Brain pericyte (primary cell): ENCODE data around the gene ANO9.
"Not testable (repeated sequence)": the region's sequence is repeated elsewhere in the genome, so short reads cannot be mapped to it uniquely, and the experiment has no call there.

Experiments used
- DNase-seq: peaks from one replicate; pipeline ENCODE4 v3.0.0-alpha.2; 2012; ENCODE audit warnings: low read depth, low spot score

ANO9 gene

DNA sequence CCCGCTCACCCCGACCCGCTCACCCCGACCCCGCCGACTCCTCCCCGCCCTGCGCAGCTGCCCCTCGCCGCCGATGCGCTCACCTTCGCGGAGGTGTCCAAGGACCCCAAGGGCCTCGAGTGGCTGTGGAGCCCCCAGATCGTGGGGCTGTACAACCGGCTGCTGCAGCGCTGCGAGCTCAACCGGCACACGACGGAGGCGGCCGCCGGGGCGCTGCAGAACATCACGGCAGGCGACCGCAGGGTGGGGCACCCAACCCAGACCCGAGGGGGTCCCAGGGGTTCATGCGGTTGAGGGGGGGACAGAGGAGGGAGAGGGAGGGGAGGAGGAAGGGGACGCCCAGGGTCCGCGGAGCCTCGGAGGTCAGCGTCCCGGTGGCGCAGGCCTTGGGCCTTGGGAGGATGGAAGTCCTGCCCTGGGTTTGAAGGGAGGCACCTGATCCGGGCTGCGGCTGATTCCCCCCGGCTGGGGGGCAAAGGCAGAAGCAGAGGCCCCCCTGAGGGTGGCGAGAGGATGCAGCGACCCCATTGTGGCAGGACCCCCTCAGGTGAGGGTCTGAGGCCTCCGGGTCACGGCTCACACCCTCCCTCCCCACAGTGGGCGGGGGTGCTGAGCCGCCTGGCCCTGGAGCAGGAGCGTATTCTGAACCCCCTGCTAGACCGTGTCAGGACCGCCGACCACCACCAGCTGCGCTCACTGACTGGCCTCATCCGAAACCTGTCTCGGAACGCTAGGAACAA, 38.6 kb downstream of the ANO9 start:
- DNase-seq = no peak

- not testable (repeated sequence) for DNase-seq
Measured at GRCh38 chr11:401196-401595, 40.6 kb downstream of the ANO9 start.

DNA sequence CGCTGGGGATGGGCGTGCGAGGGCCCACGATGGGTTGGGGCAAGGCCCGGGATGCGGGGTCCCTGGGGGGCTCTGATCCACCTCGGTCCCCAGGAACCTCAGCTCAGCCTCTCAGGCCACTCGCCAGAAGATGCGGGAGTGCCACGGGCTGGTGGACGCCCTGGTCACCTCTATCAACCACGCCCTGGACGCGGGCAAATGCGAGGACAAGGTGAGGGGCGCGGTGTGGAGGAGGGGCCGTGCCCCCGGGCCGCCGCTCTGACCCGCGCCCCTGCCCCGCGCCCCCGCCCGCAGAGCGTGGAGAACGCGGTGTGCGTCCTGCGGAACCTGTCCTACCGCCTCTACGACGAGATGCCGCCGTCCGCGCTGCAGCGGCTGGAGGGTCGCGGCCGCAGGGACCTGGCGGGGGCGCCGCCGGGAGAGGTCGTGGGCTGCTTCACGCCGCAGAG, 41.5 kb downstream of the ANO9 start:
- no peak for DNase-seq

GRCh38 chr11:399731-400211, 42.0 kb downstream of the ANO9 start:
- DNase-seq = no peak

- DNase-seq = no peak
Measured at GRCh38 chr11:398826-399225, 43.0 kb downstream of the ANO9 start.

- no peak for DNase-seq
Measured at GRCh38 chr11:396948-397548, 44.8 kb downstream of the ANO9 start.

- DNase-seq = no peak
Measured at GRCh38 chr11:396511-396947, 45.3 kb downstream of the ANO9 start.

DNA sequence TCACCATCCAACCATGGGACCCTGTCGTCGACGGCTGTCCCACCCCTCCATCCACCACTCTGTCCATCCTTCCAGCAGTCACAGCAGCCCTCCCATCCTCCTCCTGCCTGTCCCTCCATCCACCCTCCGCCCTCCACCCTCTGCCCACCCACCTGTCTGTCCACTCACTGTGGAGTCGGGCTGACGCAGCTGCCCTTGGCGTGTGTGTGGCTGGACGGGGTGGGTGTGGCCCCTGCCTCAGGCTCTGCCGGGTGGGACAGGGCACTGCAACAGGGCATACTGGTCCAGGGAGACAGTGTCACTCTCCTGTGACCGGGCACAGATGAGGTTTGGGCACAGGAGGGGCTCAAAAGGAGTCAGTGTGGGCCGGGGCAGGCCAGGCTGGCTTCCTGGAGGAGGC, 45.9 kb downstream of the ANO9 start:
- DNase-seq = no peak

DNA sequence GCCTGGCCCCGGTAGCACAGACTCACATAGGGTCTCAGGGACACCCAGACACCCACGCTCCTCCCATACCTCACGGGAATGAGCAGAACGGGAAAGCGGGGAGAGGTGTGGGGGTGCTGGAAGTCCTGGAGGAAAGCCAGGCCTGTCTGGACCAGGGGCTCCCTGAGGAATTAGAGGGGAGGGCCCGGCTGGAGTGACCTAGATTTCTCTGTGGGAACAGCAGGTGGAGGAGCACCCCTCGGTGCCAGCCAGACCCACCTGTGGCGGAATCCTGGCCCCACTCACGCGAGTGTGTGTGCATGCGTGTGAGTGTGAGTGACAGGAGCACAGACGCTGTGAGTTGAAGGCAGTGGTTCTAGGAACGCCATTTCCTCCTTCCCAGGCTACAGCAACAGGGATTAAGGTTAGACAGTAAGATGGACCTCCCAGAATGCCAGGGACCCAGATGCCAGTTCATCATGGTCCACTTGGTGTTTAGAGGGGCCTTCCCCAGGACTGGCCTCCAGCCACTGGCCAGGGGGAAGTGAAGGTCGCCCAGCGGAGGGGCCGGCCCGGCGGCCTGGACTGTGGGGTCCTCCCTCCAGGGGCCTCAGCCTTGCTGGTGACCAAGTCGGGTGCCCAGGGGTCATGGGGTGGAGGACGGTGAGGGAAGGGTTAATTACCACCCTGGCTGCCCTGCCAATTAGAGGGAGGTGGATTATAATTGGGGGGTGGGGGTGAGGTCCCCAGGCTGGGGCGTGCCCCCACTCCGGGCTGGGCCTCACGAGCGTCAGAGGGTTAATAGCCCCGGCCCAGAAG, 46.8 kb downstream of the ANO9 start:
- DNase-seq = no peak

GRCh38 chr11:394034-394857, 47.6 kb downstream of the ANO9 start, which contains the start of gene PKP3:
Gene PKP3, plus strand, starts transcription at chr11:394209. Its CDS starts 84 bp downstream, at chr11:394293.
- no peak for DNase-seq

DNA sequence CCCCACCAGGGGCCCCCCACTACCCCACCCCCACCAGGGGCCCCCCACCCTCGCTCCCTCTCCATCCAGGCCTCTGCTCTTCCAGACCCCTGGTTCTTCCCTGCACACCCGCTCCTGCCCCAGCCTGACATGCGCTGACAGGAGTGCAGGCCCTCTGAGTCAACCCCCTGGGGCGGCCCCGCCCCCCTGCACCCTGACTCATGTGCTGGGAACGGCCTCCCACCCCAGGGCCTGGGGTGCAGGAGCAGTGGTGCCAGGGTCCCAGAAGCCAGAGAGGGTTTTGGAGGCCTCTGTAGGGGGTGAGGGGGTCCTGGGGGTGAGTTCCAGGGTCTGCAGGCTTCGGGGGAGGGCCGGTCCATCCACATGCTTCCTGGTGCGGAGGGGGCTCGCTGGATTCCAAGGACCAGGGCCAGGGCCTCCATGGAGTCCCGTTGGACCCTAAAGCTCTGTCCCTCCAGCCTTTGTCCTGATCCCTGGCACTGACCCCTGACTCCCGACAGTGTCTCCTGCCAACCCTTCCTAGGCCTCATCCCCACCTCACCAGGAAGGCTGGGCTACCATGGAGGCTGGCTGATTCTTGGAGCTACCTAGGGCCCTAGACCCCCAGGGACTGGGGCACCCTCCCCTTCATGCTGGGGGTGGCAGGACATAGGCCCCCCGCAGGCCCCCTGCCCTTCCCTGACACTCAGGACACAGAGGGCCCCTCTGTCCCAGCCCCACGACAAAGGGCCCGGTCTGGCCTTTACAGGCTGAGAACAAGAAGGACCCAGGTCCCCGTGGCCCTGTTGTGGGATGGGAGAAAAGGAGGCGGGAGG, 48.4 kb downstream of the ANO9 start:
- DNase-seq = no peak

GRCh38 chr11:392102-392777, 49.6 kb downstream of the ANO9 start:
- no peak for DNase-seq

DNA sequence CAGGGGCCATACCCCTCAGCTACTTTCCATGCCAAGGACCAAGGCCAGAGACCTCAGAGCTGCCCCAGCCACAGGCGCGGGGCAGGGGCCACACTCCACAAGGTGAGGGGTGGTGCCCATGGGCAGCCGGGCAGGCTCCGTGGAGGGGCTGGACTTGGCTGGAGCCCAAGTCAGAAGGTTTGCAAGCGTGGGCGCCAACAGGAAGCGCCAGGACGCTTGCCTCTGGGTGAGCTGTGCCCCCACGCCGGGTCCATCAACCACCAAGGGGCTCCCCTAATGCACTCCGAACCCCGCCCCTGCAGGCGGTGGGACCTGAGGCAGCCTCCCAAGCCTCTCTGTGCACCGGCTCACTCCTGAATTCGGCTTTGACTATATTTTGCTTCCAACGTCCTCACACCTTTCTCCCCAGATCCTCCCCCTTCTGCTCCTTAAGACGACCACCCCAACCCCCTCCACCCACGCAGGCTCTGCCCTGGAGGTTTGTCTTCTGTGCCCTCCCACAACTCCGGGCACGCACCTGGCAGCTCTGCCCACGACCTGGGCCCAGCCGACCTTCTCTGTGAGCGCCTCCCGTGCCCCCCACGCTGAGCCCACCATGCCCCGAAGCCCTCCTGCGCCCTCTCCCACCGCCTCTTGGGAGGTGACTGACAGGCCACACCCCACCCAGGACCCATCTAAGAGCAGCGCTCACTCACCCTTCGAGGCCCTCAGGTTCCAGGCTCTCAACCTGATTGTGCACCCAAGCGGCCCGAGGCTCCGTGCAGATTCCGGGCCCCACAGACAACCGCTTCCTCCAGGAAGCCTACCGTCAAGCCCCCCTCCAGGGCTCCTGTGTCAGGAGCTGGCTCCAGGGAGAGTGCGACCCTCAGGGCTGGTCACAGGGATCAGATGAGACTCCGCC, 50.4 kb downstream of the ANO9 start:
- DNase-seq = no peak

GRCh38 chr11:390175-390574, 51.6 kb downstream of the ANO9 start:
- no peak for DNase-seq

GRCh38 chr11:389369-389768, 52.4 kb downstream of the ANO9 start:
- not testable (repeated sequence) for DNase-seq

DNA sequence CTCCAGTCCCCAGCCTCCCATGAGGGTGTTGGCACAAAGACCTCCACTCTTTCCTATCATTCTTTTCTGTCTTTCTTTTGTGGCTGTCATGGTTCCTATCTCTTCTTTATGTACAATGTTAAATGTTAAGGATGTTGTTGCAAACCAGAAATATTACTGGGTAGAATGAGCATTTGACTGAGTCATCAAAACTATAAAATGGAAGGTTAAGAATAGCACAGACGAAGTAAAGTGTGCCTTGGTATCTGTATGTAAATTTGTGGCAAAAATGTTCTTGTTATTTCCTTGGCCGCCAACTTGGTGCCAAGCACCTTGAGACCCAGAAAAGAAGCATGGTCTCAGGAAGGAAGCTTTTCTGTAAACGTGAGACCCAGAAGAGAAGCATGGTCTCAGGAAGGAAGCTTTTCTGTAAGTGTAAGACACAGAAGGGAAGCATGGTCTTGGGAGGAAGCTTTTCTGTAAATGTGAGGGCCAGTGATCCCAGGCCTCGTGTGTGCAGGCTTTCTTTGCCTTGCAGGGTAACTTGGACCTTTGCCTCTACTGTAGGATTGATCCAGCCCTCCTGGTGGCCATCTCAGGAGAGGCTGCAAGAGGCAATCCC, 54.5 kb downstream of the ANO9 start:
- DNase-seq = no peak

- no peak for DNase-seq
Measured at GRCh38 chr11:386483-386882, 55.3 kb downstream of the ANO9 start.

DNA sequence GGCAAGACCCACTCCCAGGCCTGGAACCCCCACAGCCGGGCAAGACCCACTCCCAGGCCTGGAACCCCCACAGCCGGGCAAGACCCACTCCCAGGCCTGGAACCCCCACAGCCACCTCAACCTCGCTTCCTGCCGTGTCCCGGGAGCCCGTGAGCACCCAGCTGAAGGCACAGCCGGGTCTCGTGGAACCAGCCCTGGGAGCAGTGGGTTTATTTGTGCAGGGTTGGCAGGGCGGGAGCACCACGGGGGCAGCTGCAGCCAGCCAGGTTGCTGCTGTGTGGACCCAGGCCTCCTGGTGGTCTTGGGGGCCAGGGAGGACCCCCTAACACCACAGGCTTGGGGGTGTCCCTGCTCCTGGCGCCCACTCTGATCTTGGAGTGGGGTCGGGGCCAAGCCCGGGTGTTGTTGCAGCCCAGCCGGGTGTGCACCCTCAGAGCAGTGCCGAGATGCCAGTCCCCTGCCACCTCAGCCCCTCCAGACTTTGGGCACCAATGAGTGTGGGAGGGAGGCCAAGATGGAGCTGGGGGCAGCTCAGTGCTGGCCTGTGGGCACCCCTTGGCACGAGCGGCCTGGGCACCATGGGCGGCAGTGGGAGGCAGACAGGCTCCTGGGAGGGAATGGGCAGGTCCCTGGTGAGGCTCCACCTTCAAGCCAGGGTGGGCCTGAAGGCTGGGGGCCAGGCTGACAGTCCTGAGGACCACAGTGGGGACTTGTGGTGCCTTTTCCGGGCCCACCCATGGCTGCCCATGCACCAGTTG, 56.0 kb downstream of the ANO9 start:
- no peak for DNase-seq
